Ramos (cell line): ENCODE measurements around the gene ZNF341.
"Not testable (repeated sequence)": the region's sequence is repeated elsewhere in the genome, so short reads cannot be mapped to it uniquely, and the experiment has no call there.

Experiments used
- in situ Hi-C: fragments of 300-500 bp; cut with MboI; formaldehyde crosslinking; loops from one replicate; pipeline ENCODE4 v1.14.3; 2022; ENCODE audit warnings: low sequenced_read_pairs; ENCODE audit not compliant: unreplicated experiment

ZNF341 gene

GRCh38 chr20:33731693-33732165, at the start of gene ZNF341:
Gene ZNF341 (plus strand): TSS chr20:33731996. CDS start chr20:33732022, 26 bp downstream.
- in situ Hi-C loops = no loop called here

- in situ Hi-C loops = no loop called here
Observed at GRCh38 chr20:33684533-33685327, 47.1 kb upstream of the ZNF341 start.

- in situ Hi-C loops = no loop called here
Observed at GRCh38 chr20:33685328-33686099, 46.3 kb upstream of the ZNF341 start.

- in situ Hi-C loops = no loop called here
Observed at GRCh38 chr20:33686100-33686983, 45.5 kb upstream of the ZNF341 start, which contains the start of gene E2F1. Gene E2F1 (minus strand): TSS chr20:33686385. CDS start chr20:33686264, 121 bp downstream.

GRCh38 chr20:33686984-33687366, 44.8 kb upstream of the ZNF341 start:
- in situ Hi-C loops = no loop called here

GRCh38 chr20:33687370-33687915, 44.4 kb upstream of the ZNF341 start:
- in situ Hi-C loops = no loop called here

DNA sequence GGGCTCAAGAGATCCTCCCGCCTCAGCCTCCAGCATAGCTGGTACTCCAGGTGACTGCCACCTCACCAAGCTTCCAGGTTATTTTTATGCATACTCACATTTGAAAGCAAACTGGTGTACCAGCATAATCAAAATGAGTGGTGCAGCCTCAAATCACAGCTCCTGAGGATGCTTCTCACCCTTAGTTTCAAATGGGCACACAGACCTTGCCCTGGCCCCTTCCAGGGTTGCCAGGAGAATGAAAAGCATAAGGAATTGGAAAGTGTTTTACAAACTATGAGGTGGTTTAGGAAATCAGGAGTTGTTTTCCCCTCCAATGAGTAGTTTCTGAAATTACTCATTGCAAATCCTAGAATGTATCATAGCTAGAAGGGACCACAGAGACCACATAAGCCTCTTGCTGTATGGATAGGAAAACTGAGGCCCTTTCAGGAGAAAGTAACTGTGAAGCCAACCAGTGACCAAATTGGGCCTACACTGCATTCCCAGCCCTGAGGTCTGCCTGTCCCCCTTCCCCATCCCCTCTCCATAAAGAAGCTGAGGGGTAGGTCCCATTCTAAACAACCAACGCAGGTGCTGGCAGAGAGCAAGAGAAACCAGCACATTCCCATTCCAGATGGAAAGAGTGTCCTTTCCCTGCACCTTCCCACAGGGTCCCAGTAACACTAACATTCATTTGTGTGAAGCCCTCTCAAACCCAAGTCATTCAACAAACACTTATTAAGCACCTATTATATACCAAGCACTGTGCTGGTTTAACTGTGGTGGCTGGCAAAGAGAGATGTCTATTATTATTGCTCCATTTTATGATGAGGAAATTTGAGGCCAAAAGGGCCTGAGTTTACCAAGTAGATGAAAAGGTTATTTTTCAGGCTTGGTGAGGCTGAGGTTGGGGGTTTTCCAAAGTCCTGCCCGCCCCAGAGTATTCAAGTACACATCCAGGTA, 43.5 kb upstream of the ZNF341 start:
- in situ Hi-C loops = no loop called here

GRCh38 chr20:33688938-33689424, 42.8 kb upstream of the ZNF341 start:
- in situ Hi-C loops = no loop called here

DNA sequence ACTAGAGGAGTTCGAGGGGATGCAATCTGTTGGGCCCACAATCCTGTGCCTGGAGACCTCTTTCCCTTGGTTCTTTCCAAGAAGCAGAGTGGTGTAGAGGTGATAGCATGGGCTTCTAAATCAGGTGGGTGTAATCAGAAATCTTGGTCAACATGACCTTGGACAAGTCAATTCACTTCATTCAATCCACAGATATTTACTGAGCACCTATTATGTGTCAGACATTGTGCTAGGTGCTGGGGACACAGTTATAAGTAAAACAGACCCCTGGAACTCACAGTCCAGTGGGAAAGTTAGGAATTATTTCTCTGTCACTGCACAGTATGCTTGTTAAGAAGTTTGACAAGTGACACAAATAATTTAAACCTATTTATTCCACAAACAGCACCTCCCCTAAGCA, 42.3 kb upstream of the ZNF341 start:
- in situ Hi-C loops = no loop called here

GRCh38 chr20:33689973-33690372, 41.8 kb upstream of the ZNF341 start:
- in situ Hi-C loops = no loop called here

DNA sequence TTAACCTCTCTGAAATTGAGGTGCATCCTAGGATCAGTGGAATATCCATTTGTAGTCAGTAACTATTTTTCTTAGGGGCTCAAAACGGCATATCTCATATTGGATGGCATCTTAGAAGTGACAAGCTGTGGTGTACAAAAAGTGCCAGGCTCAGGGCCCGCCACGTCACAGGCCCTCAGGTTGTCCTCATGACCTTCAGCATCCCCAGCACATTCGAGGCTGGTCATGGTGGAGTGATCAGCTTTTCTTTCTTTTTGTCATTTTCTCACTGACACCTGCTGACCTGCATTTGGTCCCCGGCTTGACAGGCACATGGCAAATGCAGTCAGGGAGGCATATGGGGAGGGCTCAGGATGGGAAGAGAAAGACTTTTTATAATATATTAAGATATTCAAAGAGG, 38.5 kb upstream of the ZNF341 start:
- in situ Hi-C loops = no loop called here

DNA sequence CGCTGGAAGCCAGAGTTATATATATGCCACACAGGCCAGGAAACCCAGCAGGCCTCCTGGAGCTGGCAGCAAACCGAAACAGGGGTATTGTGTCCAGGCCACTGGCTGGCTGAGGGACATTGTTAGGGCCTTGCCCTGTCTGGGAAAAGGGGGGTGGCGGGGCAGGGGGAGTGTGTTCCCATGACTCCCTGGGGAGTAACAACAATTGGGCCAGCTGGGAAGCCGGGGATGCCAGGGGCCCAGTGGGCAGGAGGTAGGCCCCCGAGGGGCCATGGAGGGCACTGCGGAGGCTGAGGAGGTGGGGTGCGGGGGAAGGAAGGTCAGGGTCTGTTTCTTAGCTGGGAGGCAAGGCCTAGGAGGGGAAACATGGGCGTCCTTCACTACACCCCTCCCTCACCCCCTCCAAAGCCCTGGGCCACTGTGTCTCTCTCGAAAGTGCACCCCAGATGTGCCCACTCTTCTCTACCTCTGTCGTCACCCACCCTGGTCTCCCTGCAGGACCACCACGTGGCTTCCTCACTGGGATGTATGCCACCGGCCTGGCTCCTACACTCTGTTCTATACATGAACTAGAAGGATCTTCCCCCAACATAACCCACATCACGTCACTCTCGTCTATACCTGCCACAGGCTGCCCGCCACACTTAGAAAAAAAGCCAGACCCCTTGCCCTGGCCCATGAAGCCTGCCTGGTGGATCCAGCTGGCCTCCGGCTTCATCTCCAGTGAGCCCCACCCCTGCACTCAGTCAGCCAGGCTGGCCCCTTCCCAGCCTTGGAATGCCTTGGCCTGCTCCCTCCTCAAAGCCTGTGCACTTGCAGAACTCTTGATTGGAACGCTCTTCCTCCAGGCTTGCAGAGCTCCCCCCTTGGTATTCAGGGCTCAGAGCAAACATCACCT, 37.8 kb upstream of the ZNF341 start:
- in situ Hi-C loops = no loop called here

GRCh38 chr20:33694639-33695012, 37.2 kb upstream of the ZNF341 start:
- in situ Hi-C loops = no loop called here

- in situ Hi-C loops = no loop called here
Observed at GRCh38 chr20:33696448-33696847, 35.3 kb upstream of the ZNF341 start.

GRCh38 chr20:33697129-33697528, 34.7 kb upstream of the ZNF341 start:
- in situ Hi-C loops = no loop called here

DNA sequence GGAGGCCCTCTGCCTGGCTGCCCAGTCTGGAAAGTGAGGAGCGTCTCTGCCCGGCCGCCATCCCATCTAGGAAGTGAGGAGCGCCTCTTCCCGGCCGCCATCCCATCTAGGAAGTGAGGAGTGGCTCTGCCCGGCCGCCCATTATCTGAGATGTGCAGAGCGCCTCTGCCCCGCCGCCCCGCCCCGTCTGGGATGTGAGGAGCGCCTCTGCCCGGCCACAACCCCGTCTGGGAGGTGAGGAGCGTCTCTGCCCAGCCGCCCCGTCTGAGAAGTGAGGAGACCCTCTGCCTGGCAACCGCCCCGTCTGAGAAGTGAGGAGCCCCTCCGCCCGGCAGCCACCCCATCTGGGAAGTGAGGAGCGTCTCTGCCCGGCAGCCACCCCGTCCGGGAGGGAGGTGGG, 32.8 kb upstream of the ZNF341 start:
- in situ Hi-C loops = not testable (repeated sequence)

DNA sequence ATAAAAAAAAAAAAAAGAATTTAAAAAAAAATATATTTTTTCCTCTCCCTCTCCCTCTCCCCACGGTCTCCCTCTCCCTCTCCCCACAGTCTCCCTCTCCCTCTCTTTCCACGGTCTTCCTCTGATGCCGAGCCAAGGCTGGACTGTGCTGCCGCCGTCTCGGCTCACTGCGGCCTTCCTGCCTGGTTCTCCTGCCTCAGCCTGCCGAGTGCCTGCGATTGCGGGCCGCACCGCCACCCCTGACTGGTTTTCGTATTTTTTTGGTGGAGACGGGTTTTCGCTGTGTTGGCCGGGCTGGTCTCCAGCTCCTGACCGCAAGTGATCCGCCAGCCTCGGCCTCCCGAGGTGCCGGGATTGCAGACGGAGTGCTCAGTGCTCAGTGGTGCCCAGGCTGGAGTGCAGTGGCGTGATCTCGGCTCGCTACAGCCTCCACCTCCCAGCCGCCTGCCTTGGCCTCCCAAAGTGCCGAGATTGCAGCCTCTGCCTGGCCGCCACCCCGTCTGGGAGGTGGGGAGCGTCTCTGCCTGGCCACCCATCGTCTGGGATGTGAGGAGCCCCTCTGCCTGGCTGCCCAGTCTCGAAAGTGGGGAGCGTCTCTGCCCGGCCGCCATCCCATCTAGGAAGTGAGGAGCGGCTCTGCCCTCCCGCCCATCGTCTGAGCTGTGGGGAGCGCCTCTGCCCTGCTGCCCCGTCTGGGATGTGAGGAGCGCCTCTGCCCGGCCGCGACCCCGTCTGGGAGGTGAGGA, 30.9 kb upstream of the ZNF341 start:
- in situ Hi-C loops = not testable (repeated sequence)
